Activated CD8-positive, alpha-beta memory T cell treated with anti-CD3 and anti-CD28 coated beads, Interleukin-2, amount 50 U/mL, for 1 hour (primary cell): ENCODE data around the gene ATXN3.

Experiments
- DNase-seq: peaks from one replicate; pipeline ENCODE4 v3.0.0-alpha.2; 2020; ENCODE audit errors: extremely low read depth

Gene ATXN3

DNA sequence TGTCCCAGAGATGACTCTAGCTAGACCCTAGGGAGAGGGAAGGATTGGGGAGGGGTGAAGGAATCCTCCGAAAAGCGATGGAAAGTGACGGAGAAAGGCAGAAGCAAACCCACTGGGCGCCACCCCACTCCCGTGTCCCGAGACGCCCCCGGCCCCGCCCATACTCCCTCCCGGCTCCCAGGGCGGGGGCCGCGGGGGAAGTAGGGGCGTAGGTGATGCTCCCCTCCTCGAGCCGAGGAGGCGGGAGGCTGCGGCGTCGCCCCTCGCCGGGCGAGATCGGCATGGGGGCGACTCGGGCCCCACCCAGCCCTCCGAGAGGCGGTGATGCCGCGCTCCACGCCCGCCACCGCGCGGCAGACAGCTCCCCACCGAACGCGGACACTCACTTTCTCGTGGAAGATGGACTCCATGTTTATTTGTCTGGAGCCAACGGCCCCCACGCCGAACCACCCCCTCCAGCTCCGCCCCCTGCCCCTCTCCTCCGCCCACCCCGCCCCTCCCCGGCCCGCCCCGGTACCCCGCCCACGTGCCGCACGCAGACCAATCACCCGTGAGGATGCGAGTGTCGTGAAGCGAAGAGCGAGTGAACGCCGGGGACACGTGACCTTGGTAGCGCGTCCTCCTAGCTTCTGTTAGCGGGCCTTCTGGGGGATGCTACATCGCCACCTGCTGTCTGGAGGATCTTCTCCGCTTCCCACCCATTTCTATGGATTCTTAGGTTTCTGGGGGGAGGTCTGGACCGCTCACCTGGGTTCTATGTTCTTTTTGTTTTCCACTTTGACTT is at the start of gene ATXN3:
Gene ATXN3, minus strand, starts transcription at position 440 of the 784 bp plus-strand sequence. Its CDS starts 30 bp downstream, at position 410.
- peak; percentile 91 for DNase-seq

DNA sequence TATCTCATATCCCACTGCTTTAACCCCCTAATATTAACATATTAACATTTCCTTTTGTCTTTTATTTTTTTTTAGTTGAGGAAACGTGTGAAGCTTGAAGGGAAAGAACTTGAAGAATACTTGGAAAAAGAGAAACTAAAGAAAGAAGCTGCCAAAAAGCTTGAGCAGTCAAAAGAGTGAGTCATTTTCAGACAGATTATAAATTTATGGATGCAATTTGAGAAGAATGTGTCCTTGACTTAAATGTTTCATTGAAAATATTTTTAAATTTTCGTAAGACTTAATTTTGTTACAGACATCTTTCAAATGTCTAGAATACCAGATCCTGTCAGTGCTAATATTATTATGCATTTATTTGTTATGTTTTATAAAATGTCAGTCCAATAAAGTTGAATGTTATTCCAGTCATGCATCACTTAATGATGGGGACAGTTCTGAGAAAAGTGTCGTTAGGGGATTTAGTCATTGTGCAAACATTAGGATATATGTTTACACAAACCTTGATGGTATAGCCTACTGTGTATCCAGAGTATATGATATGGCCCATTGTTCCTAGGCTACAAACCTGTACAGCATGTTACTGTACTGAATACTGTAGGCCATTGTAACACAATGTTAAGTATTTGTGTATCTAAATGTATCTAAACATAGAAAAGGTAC is 48.0 kb upstream of the ATXN3 start:
- no peak for DNase-seq

DNA sequence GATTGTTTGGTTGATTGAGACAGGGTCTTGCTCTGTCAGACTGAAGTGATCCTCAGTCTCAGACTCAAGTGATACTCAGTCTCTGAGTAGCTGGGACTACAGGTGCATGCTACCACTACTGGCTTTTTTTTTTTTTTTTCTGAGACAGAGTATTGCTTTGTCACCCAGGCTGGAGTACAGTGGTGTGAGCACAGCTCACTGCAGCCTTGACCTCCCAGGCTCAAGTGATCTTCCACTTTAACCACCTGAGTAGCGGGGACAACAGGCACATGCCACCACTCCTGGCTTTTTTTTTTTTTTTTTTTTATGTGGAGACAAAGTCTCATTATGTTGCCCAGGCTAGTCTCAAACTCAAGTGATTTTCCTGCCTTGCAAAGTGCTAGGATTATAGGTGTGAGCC is 47.2 kb upstream of the ATXN3 start:
- no peak for DNase-seq

DNA sequence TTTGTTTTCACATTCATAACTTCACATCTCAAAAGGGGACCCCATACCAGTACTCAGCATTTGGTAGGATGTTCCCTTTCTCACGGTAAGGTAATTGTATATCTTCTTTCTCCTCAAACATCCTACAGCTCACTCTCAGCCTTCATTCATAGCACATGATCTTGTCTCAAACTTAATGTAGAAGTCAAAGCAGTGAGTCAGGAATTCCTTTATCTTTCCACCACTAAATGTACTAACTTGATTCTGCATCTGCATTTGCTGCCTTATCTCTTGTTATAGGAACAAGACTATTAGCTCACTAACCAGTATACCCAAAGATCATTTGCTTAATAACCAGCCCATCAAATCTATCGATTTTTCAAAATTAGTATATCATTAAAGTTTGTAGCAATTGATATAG is 38.3 kb upstream of the ATXN3 start:
- DNase-seq: no peak

- DNase-seq: no peak
These were observed 37.6 kb upstream of the ATXN3 start for GRCh38 chr14:92143962-92144361.

- DNase-seq: no peak
These were observed 36.9 kb upstream of the ATXN3 start for GRCh38 chr14:92143309-92143708.

DNA sequence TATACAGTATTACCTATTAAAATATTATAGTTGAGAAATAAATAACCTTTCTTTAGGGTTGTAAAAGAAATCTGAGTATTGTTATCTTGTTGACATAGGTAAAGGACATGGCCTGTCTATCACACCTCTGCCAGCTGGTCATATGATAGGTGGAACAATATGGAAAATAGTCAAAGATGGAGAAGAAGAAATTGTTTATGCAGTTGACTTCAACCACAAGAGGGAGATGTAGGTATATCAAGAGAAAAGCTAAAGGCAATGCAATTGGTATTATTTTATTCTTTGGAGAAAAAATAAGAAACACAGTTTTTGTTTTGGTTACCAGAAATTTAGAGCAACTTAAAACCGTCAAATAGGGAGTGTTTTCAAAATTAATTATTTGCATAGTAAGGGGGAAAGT is 28.9 kb upstream of the ATXN3 start:
- no peak for DNase-seq

GRCh38 chr14:92134456-92134855 is 28.1 kb upstream of the ATXN3 start:
- DNase-seq: no peak

DNA sequence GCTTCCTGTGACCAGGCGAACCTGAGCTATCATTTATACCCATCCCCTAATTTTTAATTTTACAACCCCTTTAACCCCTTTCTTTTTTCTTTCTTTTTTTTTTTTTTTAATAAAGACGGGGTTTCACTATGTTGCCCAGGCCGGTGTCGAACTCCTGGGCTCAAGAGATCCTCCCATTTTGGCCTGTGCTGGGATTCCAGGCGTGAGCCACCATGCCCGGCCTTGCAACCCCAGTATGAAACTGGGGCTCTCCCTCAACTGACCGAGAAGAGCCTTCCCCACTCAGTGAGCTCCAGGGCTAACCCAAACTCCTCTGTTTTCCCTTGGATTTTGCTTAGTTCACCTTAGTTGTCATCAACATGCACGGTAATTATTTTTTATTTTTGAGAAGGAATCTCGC is 16.4 kb upstream of the ATXN3 start:
- DNase-seq: no peak

DNA sequence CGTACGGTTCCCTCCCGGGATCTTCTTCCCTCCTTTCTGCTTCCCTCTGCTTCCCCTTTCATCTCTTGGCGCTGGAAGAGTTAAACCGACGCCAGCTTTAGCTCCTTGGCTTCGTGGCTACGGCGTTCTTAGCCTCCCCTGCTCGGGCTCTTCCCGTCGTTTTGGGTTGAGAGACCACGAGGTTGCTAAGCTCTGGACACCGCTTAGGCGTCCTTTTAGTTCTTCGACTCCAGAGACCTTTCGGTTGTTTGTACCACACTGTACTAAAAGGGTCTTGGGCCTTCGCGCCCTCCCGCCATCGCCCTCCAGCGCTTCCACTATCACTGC is 15.9 kb upstream of the ATXN3 start:
- DNase-seq: no peak

GRCh38 chr14:92121670-92122350 is 15.4 kb upstream of the ATXN3 start, which contains the start of the genes CPSF2 and NDUFB1:
Gene CPSF2, plus strand, starts transcription at chr14:92121969. Its CDS starts 9,016 bp downstream, at chr14:92130985.
Gene NDUFB1, minus strand, starts transcription at chr14:92121706. Its CDS starts 4,069 bp downstream, at chr14:92117637.
- peak; percentile 57 for DNase-seq

- DNase-seq: no peak
These were observed 14.9 kb upstream of the ATXN3 start for GRCh38 chr14:92121207-92121669.

- DNase-seq: no peak
These were observed 3.1 kb upstream of the ATXN3 start for GRCh38 chr14:92109490-92109889.

DNA sequence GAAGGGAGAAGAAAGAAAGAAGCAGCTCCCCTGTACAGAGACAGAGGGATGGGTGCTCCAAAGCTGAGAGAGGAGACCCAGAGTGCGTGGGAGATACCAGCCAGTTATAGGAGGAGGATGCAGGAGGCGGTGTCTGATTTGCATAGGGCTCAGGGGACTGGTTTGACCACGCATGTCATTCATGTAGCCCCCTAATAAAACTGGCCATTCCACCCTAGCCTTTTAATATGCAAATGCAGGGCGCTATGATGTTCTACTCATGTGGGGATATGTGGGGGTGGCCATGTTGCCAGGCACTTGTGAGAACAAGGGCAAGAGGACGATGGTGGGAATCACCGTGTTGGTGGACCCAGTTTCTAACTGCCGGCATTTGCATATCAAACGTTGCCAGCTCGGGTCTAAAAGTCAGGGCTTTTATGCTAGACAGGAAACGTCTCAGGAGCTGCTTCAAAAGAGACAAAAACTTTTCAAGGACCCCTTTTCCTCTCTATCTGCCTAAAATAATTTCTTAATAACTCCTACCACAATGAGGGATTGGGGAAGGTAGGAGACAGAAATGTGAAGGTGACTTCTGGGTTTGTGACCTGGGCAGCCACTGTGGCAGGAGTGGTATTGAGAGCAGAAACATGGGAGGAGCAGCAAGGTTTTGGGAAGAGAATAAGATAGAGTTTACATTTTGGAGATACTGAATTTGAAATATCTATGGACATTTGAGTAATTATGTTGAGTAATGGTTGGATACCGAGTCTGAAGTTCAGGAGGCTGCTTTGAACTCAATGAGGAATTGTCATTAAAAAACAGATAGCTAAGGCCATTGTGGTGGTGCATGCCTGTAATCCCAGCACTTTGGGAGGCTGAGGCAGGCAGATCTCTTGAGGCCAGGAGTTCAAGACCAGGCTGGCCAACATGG is 2.2 kb upstream of the ATXN3 start:
- no peak for DNase-seq

DNA sequence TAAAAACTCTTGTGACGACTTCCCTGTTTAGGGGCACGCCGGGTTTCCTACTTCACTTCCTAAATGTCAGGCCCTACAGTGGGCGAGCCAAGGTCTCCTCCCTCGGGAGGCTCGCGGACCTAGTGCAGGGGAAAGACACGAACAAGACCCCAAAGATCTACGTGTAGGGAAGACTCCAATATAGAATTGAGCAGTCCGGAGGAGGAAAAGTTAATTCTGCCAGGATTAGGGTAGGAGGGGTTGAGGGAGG is 564 bp downstream of the ATXN3 start:
- no peak for DNase-seq

DNA sequence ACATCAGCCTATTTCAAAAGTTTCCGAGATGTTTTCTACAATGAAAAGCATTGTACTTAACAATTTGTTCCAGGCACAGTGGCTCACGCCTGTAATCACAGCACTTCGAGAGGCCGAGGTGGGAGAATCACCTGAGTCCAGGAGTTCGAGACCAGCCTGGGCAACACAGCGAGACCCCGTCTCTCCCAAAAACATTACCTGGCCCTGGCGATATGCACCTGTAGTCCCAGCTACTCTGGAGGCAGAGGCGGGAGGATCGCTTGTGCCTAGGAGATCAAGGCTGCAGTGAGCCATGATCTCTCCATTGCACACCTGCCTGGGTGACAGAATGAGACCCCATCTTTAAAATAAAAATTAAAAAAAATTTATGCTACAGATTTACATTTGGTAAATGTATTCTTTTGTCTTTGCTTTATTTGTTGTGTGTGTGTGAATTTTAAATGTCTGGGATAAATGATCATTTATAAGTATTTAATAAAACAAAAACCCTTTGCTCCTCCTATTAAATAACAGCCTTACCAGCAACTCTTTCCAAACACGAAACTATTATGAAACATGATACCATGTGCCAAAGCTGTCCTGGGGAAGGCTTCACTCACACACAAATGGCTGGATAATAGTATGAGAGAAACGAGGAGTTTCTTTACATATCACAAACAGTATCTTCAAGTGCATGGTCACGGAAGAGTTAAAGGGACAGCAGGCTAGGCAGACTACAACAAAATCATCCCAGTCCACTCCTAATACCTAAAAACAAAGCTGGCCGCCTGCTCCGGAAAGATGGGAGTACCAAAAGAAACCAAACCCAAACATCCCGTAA is 1.1 kb downstream of the ATXN3 start:
- no peak for DNase-seq

GRCh38 chr14:92103363-92103989 is 2.9 kb downstream of the ATXN3 start:
- DNase-seq: no peak

DNA sequence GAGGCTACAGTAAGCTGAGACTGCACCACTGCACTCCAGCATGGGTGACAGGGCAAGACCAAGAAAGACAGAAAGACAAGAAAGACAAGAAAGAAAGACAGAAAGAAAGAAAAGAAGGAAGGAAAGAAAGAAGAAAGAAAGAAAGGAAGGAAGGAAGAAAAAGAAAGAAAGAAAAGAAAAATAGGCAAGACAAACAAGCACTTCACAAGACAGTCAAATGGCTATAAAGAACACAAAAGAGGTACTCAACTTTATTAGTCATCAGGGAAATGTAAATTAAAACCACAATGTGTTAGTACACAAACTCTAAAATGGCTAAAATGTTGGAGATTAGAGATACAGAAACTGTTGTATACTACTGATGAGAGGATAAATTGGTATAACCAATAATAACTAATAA is 6.6 kb downstream of the ATXN3 start:
- DNase-seq: no peak

DNA sequence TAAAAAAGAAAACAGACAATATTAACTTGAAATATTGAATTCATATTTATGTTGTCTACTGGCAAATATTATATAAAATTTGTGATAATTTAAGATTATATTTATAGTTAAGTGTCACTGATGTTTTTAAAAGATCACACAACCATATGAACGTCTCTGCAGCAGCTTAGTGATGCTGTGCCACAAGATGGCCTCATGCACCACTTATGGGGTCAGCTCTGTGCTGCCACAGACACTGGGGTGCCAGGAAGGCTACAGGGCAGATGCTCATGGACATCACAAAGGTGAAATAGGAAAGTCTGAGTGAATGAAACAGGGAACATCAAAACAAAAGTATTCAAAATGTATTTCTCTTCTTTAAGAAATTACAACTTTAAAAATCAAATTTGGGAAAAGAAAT is 13.1 kb downstream of the ATXN3 start:
- DNase-seq: no peak

DNA sequence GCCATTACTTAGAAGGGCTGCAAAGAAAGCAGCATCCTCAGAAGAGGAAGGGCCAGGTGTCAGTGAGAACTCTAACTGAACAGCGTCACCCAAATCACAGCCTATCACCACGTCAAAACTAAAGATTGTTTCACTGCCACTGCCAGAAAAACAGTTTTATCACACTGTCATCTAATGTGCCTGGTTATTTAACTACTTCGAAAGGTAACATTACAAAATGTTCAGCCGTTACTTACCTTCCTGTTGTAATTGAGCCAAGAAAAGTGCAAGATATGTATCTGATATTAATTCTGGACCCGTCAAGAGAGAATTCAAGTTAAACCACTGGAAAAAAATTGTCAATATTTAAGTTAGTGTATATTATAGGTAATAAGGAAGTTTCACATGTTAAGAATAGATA is 17.9 kb downstream of the ATXN3 start:
- DNase-seq: no peak

DNA sequence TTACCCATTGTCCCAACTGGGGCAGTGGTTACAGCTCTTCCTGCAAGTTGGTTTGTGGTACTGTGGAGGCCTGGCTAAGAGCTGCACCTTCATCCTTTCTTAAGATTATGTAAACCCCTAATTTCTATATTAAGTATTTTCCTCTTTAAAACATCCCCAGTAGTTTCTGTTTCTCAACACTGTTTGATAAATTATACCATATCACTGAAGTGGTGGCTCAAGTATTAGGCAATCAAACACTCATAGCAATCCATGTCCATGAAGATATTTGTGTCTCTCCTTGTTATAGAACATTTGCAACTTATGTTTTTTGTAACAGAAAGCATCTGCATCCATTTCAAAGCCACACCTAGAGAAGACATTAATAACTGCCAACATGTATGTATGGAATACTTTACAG is 31.8 kb downstream of the ATXN3 start:
- DNase-seq: no peak
